Omental fat pad (tissue), 4 donors: ENCODE measurements around the gene CEACAM18. TPM values are rescaled to one million over a fixed set of nuclear protein-coding genes. Genes with fewer than 3 reads are reported as not detected.

Source experiments
- ATAC-seq: fragments of 150-250 bp; one replicate; pipeline ENCODE4 v1.9.1; 2016; ENCODE audit warnings: mild to moderate bottlenecking, moderate library complexity; ENCODE audit not compliant: low FRiP score
- DNase-seq: peaks from one replicate; pipeline ENCODE4 v3.0.0-alpha.2; 2019; ENCODE audit warnings: low spot score
- CTCF ChIP-seq, 3 donors: fragments of 450-650 bp; IDR thresholded peaks; one replicate each; pipeline ENCODE4 v1.5.1; 2016 to 2017; ENCODE audit warnings: antibody characterized with exemption in 3 of 3, mild to moderate bottlenecking in 3 of 3, moderate library complexity in 2 of 3
- total RNA-seq, 4 donors: library from RNA; depleted of rRNA; stranded (reverse); fragments of >200 nt; gene quantifications; one replicate each; pipeline ENCODE4 v1.1.0, GENCODE V29; 2016

The CEACAM18 gene
- total RNA-seq, 4 donors from 2014 or later, result not detected

GRCh38 chr19:51456541-51457290 lies 21.6 kb upstream of the CEACAM18 start:
- no peak for TF ChIP-seq CTCF (IDR thresholded peaks at IDR 0.05)
- DNase-seq (no peak), ATAC-seq (no peak)

GRCh38 chr19:51457351-51458013 lies 20.9 kb upstream of the CEACAM18 start:
- DNase-seq (no peak), ATAC-seq (no peak)
- no peak for TF ChIP-seq CTCF (IDR thresholded peaks at IDR 0.05)

GRCh38 chr19:51458051-51458645 lies 20.2 kb upstream of the CEACAM18 start, which contains the start of gene SIGLEC8:
SIGLEC8 (minus strand) TSS chr19:51458454; CDS start chr19:51458387, 67 bp downstream.
- TF ChIP-seq CTCF (IDR thresholded peaks at IDR 0.05), result no peak
- DNase-seq (no peak), ATAC-seq (no peak)

GRCh38 chr19:51458899-51459505 lies 19.3 kb upstream of the CEACAM18 start:
- ATAC-seq (no peak), DNase-seq (no peak)
- no peak for TF ChIP-seq CTCF (IDR thresholded peaks at IDR 0.05)

- ATAC-seq (no peak), DNase-seq (no peak)
- TF ChIP-seq CTCF (IDR thresholded peaks at IDR 0.05), result no peak
Measured at GRCh38 chr19:51460164-51460992, 18.0 kb upstream of the CEACAM18 start.

- DNase-seq (no peak), ATAC-seq (no peak)
- no peak for TF ChIP-seq CTCF (IDR thresholded peaks at IDR 0.05)
Measured at GRCh38 chr19:51461723-51462161, 16.6 kb upstream of the CEACAM18 start.
